Measurements from ENCODE around the gene FTCDNL1.

Gene FTCDNL1

DNA sequence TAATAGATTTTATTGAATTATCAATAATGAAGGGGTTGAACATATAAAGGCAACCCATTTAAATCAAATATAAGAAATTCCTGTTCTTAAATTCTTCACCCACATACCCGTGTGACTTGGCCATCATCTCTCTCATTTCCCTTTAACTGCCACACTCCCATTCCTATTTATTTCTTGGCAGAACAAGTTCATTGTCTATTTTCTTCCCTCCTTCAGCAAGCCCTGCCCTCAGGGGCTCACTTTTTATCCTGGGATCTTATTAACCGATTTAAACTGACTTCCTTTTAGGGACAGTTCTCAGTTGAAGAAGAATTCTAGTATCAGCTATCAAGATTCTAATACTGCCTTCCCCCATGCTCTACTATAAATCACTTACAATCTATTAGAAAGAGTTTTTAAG, 123.2 kb downstream of the FTCDNL1 start:
- no peak for DNase-seq (ENCODE audit: extremely low read depth, low read depth)

DNA sequence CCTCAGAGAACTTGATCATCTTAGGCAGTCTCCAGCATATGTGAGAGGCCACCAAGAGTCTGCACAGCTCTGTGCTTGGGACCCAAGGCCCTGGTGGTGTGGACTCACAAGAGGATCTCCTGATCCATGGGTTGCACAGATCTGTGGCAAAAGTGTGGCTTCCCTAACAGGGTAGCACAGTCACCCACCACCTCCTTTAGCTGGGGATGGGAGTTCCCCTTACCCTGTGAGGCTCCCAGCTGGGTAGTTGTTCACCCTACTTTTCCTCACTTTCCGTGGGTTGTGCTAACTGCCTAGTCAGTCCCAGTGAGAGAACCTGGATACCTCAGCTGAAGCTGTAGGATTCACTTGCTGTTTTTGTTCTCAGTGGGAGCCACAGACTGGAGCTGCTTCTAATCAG, 123.7 kb downstream of the FTCDNL1 start:
- DNase-seq (ENCODE audit: extremely low read depth, low read depth) = no peak
- H3K4me3 ChIP-seq (replicated peaks; ENCODE audit: low read depth, low read length) = no peak overlapping the region
- TF ChIP-seq, protein P1, sequence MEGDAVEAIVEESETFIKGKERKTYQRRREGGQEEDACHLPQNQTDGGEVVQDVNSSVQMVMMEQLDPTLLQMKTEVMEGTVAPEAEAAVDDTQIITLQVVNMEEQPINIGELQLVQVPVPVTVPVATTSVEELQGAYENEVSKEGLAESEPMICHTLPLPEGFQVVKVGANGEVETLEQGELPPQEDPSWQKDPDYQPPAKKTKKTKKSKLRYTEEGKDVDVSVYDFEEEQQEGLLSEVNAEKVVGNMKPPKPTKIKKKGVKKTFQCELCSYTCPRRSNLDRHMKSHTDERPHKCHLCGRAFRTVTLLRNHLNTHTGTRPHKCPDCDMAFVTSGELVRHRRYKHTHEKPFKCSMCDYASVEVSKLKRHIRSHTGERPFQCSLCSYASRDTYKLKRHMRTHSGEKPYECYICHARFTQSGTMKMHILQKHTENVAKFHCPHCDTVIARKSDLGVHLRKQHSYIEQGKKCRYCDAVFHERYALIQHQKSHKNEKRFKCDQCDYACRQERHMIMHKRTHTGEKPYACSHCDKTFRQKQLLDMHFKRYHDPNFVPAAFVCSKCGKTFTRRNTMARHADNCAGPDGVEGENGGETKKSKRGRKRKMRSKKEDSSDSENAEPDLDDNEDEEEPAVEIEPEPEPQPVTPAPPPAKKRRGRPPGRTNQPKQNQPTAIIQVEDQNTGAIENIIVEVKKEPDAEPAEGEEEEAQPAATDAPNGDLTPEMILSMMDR (IDR thresholded peaks at IDR 0.05; ENCODE audit: low read depth, low read length, missing control alignments) = no peak

More for the DNA sequence above, 123.2 kb downstream of the FTCDNL1 start:
- no peak overlapping the region for H3K4me3 ChIP-seq (replicated peaks; ENCODE audit: low read depth, low read length)
- TF ChIP-seq, protein P1 (IDR thresholded peaks at IDR 0.05; ENCODE audit: low read depth, low read length, missing control alignments) = no peak

DNA sequence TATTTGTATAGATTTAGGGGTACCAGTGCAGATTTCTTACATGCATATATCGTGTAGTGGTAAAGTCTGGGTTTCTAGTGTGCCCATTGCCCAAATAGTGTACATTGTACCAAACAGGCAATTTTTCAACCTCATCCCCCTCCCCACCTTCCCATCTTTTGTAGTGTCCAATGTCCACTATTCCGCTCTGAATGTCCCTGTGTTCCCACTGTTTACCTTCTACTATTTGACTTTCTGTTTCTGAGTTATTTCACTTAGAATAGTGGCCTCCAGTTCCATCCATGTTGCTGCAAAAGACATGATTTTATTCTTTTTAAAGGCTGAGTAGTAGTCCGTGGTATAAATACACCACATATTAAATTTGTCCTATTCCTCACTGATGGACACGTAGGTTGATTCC, 132.9 kb downstream of the FTCDNL1 start:
- H3K4me3 ChIP-seq (replicated peaks; ENCODE audit: low read depth, low read length) = no peak overlapping the region
- DNase-seq (ENCODE audit: extremely low read depth, low read depth) = no peak

DNA sequence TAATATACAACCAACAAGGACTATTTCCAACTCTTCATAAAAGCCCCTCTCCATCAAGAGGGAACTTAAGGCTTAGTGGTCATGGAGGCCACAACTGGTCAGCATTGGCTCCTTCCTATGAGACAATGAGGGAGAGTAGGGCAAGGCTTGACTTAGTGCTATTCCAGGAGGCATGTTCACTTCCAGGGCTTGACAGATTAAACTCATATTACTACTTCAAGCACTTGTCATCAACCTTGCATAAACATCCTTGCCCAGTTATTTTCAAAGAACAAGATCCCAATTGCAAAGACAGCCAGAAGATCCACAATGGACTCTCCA, 133.4 kb downstream of the FTCDNL1 start:
- TF ChIP-seq, protein P1 (IDR thresholded peaks at IDR 0.05; ENCODE audit: low read depth, low read length, missing control alignments) = no peak
- no peak overlapping the region for H3K4me3 ChIP-seq (replicated peaks; ENCODE audit: low read depth, low read length)
- DNase-seq (ENCODE audit: extremely low read depth, low read depth) = no peak

More for the DNA sequence above, 132.9 kb downstream of the FTCDNL1 start:
- TF ChIP-seq, protein P1 (IDR thresholded peaks at IDR 0.05; ENCODE audit: low read depth, low read length, missing control alignments) = no peak

DNA sequence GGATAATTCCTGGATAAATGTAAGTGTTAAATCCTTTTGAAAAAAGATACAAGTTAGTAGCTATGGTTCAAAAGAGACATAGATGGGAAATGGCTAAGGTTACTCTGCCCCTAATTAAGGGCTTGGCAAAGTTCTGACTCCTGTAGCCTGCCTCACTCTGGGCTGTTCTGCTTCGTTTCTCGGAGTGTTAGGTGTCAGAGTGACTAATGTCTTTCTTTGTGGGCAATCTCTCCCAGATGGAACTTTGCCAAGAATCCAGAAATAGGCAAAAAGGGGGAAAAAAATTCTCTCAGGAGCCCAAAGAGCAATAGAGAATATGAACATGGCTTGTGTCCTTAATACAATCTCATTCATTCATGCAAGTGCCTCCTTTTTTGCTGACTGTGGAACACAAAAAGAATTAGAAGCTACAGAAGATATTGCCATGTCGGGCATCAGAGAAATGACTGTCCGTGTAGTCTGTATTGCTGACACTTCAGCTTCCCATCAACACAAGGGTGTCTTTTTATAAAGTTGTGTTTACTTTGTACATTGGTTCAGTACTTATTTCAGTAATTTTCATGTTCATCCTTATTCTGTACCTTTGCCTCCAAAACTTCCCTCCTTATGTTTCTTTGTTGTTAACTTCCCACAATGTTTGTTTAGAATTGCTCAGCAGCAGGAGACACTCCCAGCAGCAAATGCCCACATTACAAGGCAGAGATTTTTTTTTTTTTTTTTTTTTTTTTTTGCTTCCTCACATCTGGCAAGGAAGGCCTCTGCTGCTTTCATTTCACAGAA, 134.0 kb downstream of the FTCDNL1 start:
- TF ChIP-seq, protein P1 (IDR thresholded peaks at IDR 0.05; ENCODE audit: low read depth, low read length, missing control alignments) = no peak
- no peak for DNase-seq (ENCODE audit: extremely low read depth, low read depth)
- H3K4me3 ChIP-seq (replicated peaks; ENCODE audit: low read depth, low read length) = no peak overlapping the region

DNA sequence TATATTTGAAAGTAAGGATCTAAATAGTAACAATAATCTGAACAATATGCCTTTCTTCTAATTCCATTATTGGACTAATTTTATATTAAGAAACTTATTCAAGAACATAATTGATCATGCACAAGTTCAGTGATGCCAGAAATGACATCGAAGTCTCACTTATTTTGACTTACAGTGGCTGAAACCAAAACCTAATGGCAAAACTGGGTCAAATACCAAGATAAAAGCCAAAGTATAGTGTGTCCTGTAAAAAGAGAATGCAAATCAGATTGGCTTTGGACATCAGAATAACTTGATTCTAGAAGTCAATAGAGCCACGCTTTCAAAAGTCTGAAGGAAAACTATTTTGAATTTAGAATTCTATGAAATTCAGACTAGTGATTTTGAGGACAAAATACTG, 137.2 kb downstream of the FTCDNL1 start:
- DNase-seq (ENCODE audit: extremely low read depth, low read depth) = no peak
- TF ChIP-seq, protein P1 (IDR thresholded peaks at IDR 0.05; ENCODE audit: low read depth, low read length, missing control alignments) = no peak
- H3K4me3 ChIP-seq (replicated peaks; ENCODE audit: low read depth, low read length) = no peak overlapping the region

DNA sequence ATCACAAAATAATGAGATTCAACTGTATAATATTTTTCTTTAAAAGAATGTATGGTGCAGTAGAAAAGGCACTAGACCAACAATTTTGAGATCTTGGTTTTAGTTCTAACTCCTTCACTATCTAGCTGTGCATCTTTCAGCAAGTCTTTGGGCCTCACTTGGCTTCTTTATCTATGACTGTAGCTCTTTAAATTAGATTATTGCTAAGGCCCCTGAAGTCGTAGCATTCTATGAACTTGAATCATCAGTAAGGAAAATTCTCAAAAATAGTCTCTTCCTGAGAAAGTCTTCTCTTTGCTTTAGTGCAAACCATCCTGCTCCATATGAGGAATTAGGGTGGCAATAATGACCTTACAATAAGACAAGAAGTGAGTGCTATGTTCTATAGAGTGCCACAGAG, 140.4 kb downstream of the FTCDNL1 start:
- no peak for DNase-seq (ENCODE audit: extremely low read depth, low read depth)
- TF ChIP-seq, protein P1 (IDR thresholded peaks at IDR 0.05; ENCODE audit: low read depth, low read length, missing control alignments) = no peak
- H3K4me3 ChIP-seq (replicated peaks; ENCODE audit: low read depth, low read length) = no peak overlapping the region

Data from HFF-Myc (cell line).